ENCODE measurements around the gene ZAP70.

- TF ChIP-seq EZH2phosphoT487 (conservative IDR thresholded peaks at IDR 0.05; ENCODE audit: low read length) (no peak), CTCF (IDR thresholded peaks at IDR 0.05; ENCODE audit: insufficient read depth, low read length, poor library complexity, severe bottlenecking) (no peak)
These were observed 4.9 kb downstream of the ZAP70 start for GRCh38 chr2:97718051-97718882.

Measured in SU-DHL-6 (cell line).